ENCODE measurements around the gene PLEKHN1.
"Not testable (repeated sequence)": the region's sequence is repeated elsewhere in the genome, so short reads cannot be mapped to it uniquely, and the experiment has no call there.

PLEKHN1 gene

DNA sequence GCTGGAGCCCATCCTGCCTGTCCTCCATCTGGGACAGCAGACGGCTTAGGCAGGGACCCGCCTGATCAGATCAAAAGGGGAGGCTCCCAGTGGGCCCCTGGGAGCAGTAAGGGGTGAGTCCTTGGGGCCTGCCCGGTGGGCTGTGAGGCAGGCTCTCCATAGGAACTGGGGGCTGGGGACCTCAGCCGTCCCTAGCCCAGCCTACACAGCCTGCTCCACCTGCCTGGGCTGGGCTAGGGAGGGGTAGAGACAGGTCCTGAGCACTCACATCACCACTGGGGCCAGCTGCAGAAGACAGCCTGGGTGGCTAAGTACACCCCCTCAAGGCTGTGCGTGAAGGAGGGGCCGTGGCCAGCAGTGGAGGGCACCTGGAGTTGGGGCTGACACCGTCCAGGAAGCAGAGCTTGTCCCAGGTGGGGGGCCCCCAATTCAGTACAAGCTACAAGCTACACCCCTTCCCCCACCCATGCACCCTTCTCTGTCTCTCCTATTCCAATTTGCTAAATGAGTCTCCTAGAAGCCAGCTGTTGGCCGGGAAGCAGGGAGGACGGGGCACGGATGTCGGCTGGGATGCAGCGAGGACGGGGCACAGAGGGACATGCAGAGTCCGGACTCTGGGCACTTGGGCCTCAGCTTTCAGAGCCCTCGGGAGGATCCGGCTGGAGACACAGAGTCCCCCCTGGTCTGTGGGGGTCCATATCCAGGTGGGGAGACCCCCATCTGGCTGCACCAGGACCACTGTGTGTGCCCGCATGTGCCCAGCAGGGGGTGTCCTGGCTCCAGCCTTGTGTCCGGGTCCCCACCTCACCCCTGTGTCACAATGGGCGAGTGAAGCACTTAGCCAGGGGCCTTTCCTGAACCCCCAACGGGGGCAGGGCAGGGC, 48.8 kb downstream of the PLEKHN1 start:
- DNase-seq = peak; percentile 29

GRCh38 chr1:1017397-1018320, 51.4 kb downstream of the PLEKHN1 start:
- DNase-seq = not testable (repeated sequence)

DNA sequence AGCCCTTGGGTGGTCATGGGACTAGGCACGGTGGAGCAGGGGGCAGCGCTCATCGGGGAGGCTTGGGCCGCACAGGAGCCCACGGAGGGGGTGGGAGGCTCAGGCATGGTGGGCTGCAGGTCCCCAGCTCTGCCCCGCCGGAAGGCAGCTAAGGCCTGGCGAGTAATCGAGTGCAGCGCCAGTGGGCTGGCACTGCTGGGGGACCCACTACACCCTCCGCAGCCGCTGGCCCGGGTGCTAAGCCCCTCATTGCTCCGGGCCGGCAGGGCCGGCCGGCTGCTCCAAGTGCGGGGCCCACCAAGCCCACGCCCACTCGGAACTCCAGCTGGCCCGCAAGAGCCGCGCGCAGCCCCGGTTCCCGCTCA, 52.0 kb downstream of the PLEKHN1 start:
- not testable (repeated sequence) for DNase-seq

- DNase-seq = peak; percentile 85
These were observed 53.1 kb downstream of the PLEKHN1 start for GRCh38 chr1:1019122-1019999.

DNA sequence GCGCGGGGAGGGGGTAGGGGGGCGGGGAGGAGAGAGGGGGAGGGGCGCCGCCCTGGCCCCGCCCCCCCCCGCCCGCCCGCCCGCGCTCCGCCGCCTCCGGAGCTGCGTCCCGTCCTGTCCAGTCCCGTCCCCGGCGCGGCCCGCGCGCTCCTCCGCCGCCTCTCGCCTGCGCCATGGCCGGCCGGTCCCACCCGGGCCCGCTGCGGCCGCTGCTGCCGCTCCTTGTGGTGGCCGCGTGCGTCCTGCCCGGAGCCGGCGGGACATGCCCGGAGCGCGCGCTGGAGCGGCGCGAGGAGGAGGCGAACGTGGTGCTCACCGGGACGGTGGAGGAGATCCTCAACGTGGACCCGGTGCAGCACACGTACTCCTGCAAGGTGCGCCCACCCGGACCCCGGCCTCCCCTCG, 53.7 kb downstream of the PLEKHN1 start, which contains the start of gene AGRN:
Gene AGRN (plus strand): TSS at position 121 of the 405 bp plus-strand sequence. CDS start 53 bp downstream, at position 174.
- peak; percentile 68 for DNase-seq

DNA sequence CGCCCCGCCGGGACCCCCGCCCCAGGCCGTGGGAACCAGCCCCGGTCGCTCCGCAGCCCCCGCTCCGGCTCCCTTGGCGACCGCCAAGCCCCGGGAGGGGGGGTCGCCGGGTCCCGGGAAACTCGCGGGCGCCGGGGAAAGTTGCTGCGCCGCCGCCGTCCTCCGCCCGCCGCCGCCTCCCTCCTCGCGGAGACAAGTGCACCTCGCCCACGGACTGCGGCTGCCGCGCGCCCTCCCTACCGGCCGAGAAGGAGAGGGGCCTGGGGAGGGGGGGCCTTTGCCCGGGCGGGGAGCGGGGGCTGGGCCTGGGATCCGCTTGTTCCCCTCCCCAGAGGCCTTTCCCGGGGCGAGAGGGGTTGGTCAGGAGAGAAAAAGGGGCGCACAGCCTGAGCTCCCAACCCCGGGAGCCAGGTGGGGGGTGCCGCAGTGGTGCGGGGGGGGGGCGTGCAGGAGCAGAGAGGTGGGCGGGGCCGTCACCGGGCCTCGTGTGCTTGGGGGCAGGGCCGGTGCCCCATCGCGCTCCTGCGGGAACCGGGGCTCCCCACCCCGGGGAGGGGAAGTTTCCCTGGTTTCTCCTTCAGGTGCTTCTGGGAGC, 54.2 kb downstream of the PLEKHN1 start:
- DNase-seq = peak; percentile 60

DNA sequence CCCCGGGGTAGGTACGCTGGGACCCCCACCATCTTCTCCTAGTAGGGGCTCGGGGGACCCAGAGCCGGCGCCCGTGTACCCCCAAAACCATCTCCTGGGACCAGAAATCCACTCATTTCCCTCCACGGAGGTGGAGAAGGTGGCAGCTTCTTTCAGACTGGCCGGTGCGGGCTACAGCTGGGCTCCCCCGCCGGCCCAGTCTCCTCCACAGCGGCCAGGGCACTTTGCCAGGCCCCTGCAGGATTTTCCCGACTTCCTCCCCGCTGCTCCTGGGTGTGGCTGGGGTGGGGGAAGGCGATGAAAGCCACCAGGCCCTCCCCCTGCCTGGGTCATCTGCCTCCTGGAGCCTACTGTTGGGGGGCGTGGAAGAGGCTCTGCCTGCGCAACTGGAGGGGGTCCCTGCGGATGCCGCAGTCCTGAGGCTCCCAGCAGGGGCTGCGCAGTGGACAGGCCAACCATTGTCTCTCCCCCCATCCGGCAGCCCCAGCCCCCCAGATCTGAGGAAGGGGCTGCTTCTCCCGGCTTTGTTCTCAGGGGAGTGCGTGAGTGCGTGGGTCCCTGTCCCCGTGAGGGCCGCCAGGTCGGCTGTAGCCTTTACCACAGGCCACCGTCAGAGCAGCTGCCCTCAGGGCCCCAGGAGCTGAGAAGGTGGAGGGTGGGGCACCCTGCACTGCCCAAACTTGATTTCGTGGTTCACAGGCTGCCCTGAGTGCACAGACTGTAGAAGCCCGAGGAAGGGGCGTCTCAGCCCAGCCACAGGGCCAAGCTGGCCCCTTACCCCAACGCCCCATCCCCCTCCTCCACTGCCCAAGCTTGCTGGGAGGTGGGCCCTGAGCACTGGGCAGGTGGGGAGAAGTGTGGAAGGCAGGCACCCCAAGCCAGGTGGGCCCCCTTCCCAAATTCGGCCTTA, 55.0 kb downstream of the PLEKHN1 start:
- no peak for DNase-seq

GRCh38 chr1:1021920-1022259, 55.6 kb downstream of the PLEKHN1 start:
- no peak for DNase-seq

GRCh38 chr1:1022302-1023009, 56.2 kb downstream of the PLEKHN1 start:
- no peak for DNase-seq

DNA sequence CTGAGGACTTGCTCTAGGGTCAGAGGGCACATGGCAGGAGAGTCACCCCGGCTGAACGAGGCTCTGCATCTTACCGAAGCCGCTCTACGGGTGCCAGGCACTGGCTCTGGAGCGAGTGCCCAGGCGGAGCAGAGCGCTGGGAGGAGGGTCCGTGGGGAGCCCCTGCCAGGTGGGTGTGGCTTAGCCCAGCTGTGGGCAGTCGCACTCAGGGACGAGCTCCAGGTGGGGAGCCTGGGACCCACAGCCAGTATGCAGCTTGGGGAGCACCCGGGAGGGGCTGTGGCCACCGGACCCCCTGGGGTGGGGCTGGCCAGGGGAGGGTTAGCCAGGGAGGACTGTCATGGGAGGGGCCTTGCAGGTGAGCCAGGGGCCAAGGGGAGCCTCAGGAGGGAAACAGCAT, 57.4 kb downstream of the PLEKHN1 start:
- no peak for DNase-seq

DNA sequence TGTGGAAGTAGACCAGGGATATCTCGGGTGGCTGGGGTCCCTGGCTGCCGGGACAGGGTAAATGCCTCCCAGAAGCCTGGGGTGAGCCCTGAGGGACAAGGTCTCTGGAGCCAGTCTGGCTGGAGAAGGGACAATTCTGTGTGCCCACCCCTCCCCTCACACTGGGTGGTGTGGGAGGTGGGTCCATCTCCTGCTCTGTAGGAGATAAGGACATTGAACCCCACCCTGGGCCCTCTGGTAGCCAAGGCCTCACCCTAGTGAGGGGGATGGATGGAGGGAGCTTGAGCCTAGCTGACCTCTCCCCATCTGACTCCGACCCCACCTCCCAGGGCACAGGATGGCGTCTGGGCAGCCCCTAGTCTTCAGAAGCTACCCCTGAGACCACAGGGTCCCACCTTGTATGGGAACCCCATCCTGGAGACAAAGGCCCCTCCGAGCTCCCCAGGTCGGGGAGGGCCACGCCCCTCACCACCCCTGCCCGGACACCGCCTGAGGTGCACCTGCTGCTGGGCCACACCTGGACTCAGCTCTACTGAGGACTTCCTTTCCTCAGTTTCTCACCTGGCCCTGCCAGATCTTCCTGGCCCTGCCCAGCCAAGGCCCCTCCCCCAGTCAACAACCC, 58.0 kb downstream of the PLEKHN1 start:
- DNase-seq = no peak

DNA sequence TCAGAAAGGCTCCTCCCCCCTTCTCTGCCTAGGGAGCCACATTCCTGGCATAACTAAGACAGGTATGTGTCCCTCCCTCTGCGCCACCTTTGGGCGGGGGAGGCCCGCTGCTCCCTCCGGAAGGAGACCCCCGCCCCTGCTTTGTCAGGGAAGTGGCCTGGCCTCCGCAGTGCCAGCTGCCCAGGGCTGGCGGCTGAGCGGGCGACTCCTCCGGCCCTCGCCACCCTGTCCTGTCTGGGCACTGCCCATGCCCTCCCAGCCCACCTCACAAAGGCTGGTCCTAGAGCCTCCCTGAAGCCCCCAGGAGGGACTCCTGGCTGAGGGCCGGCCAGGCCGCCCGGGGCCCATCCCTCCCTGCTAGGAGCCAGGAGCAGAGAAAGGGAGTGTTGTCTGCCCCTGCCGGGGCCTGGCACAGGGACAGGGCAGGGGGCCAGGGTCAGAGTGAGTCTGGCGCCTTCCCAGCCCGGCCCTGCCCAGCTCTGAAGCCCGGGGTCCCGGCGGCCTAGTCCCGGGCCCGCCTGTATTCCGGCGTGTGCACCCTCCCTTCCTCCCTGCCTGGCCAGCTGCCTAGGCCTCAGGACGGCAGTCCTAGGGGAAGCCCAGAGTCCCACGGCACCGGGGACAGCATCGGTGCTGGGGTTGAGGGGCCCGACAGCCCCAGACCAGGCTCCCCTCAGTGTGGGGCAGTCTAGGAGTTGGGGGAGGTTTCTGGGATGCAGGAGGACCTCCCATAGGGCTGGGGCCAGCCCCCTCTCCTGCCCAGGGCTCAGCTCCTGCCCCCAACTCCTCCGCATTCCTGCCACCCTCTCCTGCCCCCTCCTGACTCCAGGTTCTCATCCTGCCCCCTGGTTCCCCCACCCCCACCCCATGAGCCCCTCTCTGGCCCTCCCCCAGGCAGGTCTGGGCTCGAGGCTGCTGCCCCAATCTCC, 58.8 kb downstream of the PLEKHN1 start:
- DNase-seq = no peak

All from activated T-cell treated with anti-CD3 and anti-CD28 coated beads, Interleukin-2, amount 50 U/mL, for 1 hour (primary cell).